Neural cell (in vitro differentiated cells): ENCODE data around the gene TPSB2.

Source experiments
- MXI1 ChIP-seq: fragments of 450-650 bp; conservative IDR thresholded peaks from 2 replicates; pipeline ENCODE4 v1.6.1; 2014; ENCODE audit warnings: antibody characterized with exemption, mild to moderate bottlenecking; ENCODE audit not compliant: poor library complexity, severe bottlenecking
- RAD21 ChIP-seq: fragments of 450-650 bp; conservative IDR thresholded peaks from 2 replicates; pipeline ENCODE4 v1.6.1; 2014; ENCODE audit warnings: antibody characterized with exemption, mild to moderate bottlenecking, moderate library complexity

GRCh38 chr16:1277151-1277598 lies 47.2 kb upstream of the TPSB2 start:
- TF ChIP-seq RAD21 (no peak), MXI1 (no peak)
